SK-N-SH treated with all-trans-retinoic acid at 6 μM for 48 hours (cell line): Measurements from ENCODE around the gene TAF6L.

Source experiments
- ESRRG ChIP-seq: fragments of 250-450 bp; sonication (Bioruptor Pico); IDR thresholded peaks from 2 replicates; pipeline ENCODE4 v1.6.1; 2021; ENCODE audit warnings: mild to moderate bottlenecking
- PATZ1 ChIP-seq: fragments of 250-450 bp; sonication (Bioruptor Pico); IDR thresholded peaks from 2 replicates; pipeline ENCODE4 v1.8.0; 2020; ENCODE audit warnings: mild to moderate bottlenecking, moderate library complexity, borderline replicate concordance

GRCh38 chr11:62737196-62737595 lies 34.0 kb upstream of the TAF6L start:
- TF ChIP-seq PATZ1 (no peak), ESRRG (CRISPR knock-in tag) (no peak)
